ENCODE measurements around the gene MRPL33.

The MRPL33 gene

DNA sequence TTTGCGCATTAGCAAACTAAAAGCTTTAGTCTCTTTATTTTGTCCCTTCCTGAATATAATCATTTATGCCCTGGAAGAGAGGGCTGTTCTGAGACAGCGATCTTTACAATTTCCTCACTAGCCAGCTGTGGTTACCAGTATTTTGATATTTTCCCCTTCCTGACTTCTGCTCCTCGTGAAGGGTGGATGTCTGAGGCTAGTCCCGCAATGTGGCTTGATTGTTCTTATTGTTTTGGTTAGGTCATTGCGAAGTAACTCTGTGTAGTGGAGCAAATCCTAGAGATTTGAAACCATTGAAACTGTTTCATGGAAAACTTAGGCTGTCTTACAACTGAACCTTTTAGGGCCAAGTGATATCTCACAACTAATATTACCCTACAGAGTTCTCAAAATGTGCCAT is 2.4 kb downstream of the MRPL33 start:
- DNase-seq (ENCODE audit: extremely low read depth in 1 of 2, low read depth in 1 of 2) = no peak

DNA sequence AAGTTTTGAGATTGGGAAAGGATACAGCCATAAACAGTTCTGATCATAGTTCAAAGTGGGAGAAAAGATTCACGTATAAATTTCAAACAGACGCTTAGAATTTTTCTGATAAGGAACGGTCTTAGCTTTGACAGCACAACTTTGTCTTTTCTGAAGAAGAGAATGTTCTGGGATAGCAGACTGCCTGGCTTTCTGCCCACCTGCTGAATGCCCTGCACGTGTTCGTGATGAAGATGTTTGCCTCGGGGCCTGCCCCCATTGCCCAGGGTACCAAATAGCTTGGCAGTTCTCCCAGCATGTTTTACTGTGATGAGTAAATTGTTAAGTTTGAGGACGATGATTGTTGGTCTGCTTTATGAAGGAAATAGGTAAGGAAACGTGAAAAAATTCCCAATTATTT is 4.6 kb downstream of the MRPL33 start:
- no peak for DNase-seq (ENCODE audit: extremely low read depth in 1 of 2, low read depth in 1 of 2)

GRCh38 chr2:27776696-27777095 is 5.2 kb downstream of the MRPL33 start:
- DNase-seq (ENCODE audit: extremely low read depth in 1 of 2, low read depth in 1 of 2) = no peak

- no peak for DNase-seq (ENCODE audit: extremely low read depth in 1 of 2, low read depth in 1 of 2)
These were observed 8.0 kb downstream of the MRPL33 start for GRCh38 chr2:27779417-27780055.

GRCh38 chr2:27781496-27781895 is 10.0 kb downstream of the MRPL33 start:
- no peak for DNase-seq (ENCODE audit: extremely low read depth in 1 of 2, low read depth in 1 of 2)

DNA sequence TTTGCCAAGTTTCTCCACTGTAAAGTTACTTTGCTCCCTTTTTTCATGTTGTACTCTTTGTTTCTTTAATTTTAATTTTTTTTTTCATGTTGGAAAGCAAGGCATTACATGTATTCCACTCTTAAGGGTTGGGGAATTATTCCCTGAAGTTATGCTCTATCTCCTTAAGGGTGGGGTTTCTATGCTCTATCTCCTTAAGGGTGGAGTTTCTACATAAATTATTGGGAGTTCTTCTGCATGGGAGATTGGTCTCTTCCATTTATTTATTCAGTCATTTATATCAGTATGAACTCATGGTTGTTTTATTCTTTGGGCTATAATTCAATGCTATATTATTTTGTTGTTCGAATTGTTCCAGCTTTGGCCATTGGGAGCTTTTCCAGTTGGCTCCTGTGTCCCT is 11.2 kb downstream of the MRPL33 start:
- no peak for DNase-seq (ENCODE audit: extremely low read depth in 1 of 2, low read depth in 1 of 2)

DNA sequence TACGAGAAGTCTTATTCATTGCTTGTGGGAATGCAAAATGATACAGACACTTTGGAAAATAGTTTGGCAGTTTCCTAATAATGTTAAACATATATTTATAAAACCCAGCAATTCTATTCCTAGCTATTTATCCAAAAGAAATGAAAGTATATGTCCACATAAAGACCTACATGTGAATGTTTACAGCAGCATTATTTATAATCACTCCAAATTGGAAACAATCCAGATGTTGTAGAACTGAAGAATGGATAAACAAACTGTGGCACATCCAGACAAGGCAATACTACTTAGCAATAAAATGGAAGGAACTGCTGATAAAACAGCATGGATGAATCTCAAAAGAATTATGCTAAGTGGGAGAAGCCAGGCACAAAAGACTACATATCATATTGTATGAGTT is 19.3 kb downstream of the MRPL33 start:
- DNase-seq (ENCODE audit: extremely low read depth in 1 of 2, low read depth in 1 of 2) = no peak

GRCh38 chr2:27792759-27793158 is 21.2 kb downstream of the MRPL33 start:
- no peak for DNase-seq (ENCODE audit: extremely low read depth in 1 of 2, low read depth in 1 of 2)

GRCh38 chr2:27795093-27795834 is 23.7 kb downstream of the MRPL33 start:
- no peak for DNase-seq (ENCODE audit: extremely low read depth in 1 of 2, low read depth in 1 of 2)

- no peak for DNase-seq (ENCODE audit: extremely low read depth in 1 of 2, low read depth in 1 of 2)
These were observed 24.4 kb downstream of the MRPL33 start for GRCh38 chr2:27795868-27796277.

- DNase-seq (ENCODE audit: extremely low read depth in 1 of 2, low read depth in 1 of 2) = no peak
These were observed 25.6 kb downstream of the MRPL33 start for GRCh38 chr2:27796791-27797765.

DNA sequence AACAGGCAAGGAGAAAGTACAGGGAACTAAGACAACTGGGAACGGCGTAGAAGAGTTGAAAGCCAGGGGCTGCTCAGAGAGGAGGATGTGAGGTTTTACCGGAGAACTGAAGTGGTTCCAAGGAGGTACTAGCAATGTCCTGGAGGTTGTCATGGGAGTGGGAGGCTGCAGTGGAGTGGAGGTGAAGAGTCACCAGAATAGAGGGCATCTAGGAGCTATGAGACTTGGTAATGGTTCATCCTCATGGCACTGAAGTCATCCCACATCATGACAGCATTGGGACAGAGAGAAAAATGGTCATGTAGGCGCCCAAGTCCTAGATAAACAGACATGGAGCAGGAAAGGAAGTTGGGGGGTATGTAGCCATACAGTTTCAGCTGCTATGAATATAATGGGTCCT is 26.3 kb downstream of the MRPL33 start:
- DNase-seq (ENCODE audit: extremely low read depth in 1 of 2, low read depth in 1 of 2) = no peak

- DNase-seq (ENCODE audit: extremely low read depth in 1 of 2, low read depth in 1 of 2) = no peak
These were observed 27.0 kb downstream of the MRPL33 start for GRCh38 chr2:27798486-27798885.

DNA sequence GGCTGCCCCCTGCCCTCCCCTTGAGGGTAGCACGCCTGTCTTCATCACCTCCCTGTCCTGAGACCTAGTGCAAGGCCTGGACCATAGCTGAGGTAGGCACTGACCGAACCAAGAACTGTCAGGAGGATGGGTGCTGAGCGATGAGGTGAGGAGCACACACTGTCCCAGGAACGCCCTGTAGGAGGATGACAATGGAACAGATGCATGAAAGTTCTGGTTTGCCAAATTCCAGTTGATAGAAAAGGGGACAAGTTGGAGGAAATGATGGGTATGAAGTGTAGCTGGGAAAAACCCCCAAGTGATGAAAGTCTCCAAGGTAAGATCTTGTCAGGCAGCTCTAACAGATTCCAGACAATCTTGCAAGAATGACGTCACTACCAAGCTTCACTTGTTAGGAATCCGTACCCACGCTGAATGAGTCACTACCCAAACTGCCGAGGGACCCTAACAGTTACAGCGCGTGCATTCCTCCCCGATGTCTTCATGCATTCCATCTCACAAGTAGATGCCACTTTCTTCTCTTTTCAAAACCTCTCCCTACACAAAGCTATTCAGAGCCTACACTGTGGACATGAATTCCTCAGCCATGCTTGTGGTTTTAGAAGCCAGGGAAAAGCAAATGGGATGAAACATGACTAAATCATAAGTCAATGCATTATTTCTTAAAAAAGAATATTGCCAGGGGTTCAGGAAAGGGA is 27.6 kb downstream of the MRPL33 start:
- DNase-seq (ENCODE audit: extremely low read depth in 1 of 2, low read depth in 1 of 2) = no peak

- DNase-seq (ENCODE audit: extremely low read depth in 1 of 2, low read depth in 1 of 2) = no peak
These were observed 28.1 kb downstream of the MRPL33 start for GRCh38 chr2:27799646-27800010.

GRCh38 chr2:27800856-27801255 is 29.3 kb downstream of the MRPL33 start:
- DNase-seq (ENCODE audit: extremely low read depth in 1 of 2, low read depth in 1 of 2) = no peak

DNA sequence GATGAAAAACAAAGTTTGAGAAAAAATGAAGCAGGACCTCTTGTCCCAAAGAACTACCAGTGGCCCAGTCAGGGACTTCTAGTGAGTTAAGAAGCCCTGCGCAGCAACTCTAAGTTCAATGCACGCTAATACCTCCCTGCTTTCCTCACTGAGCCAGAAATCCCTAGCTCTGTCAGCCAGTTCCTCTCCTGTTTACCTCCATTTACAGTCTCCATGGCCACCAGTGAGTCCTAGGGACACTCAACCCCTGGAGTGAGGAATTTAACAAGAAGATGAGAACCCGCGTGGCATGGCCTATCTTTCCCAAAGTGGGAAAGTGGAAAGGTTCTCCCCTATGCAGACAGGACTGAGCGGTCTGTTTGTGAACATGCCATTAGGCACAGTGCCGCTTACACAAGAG is 31.0 kb downstream of the MRPL33 start:
- no peak for DNase-seq (ENCODE audit: extremely low read depth in 1 of 2, low read depth in 1 of 2)

DNA sequence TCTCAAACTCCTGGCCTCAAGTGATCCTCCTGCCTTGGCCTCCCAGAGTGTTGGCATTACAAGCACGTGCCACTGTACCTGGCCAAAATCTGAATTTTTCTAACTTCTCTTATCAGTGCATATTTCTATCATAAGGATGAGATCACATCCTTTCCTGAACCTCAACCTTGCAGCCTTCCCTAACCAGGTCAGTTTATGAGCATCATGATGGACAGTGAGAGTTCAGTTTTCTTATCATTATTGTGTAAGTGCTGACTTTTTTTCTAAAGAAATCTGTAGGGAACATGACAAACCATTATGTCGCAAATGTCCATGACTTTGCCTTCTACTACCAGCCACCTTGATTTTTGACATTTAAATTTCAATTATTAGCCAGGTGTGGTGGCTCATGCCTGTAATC is 31.5 kb downstream of the MRPL33 start:
- DNase-seq (ENCODE audit: extremely low read depth in 1 of 2, low read depth in 1 of 2) = no peak

DNA sequence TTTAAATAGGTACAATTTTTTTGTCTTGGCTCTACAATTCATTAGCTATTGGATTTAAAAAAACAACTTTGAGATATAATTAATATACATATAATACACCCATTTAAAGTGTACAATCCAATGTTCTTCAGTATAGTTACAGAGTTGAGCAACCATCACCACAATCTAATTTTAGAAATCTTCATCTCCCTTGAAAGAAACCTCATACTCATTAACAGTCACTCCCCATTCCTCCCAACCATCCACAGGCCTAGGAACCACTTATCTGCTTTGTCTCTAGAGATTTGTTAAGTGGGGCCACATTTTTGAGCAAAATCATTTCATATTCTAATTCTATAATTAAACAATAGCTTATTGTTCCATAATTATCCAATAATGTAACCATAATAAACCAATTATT is 32.6 kb downstream of the MRPL33 start:
- DNase-seq (ENCODE audit: extremely low read depth in 1 of 2, low read depth in 1 of 2) = no peak

GRCh38 chr2:27805180-27805579 is 33.7 kb downstream of the MRPL33 start:
- no peak for DNase-seq (ENCODE audit: extremely low read depth in 1 of 2, low read depth in 1 of 2)

Data from stimulated activated CD8-positive, alpha-beta memory T cell treated with anti-CD3 and anti-CD28 coated beads, Interleukin-7, amount 100 ng/mL, for 48 hours (primary cell).